ENCODE results near the gene XRCC1.
"Not testable (repeated sequence)": the region's sequence is repeated elsewhere in the genome, so short reads cannot be mapped to it uniquely, and the experiment has no call there.

Gene XRCC1

GRCh38 chr19:43599635-43600295 is 24.4 kb upstream of the XRCC1 start:
- DNase-seq (ENCODE audit: low spot score) = no peak

GRCh38 chr19:43598445-43599240 is 23.3 kb upstream of the XRCC1 start:
- no peak for DNase-seq (ENCODE audit: low spot score)

GRCh38 chr19:43597876-43598275 is 22.5 kb upstream of the XRCC1 start:
- no peak for DNase-seq (ENCODE audit: low spot score)

GRCh38 chr19:43596842-43597461 is 21.6 kb upstream of the XRCC1 start:
- no peak for DNase-seq (ENCODE audit: low spot score)

- DNase-seq (ENCODE audit: low spot score) = peak; percentile 100
These were observed 20.9 kb upstream of the XRCC1 start, which contains the start of the genes IRGQ and ZNF576 for GRCh38 chr19:43595999-43596841. Gene IRGQ, minus strand, starts transcription at chr19:43596134. Its CDS starts 796 bp downstream, at chr19:43595338. Gene ZNF576, plus strand, starts transcription at chr19:43596595. Its CDS starts 514 bp downstream, at chr19:43597109.

GRCh38 chr19:43595605-43595998 is 20.3 kb upstream of the XRCC1 start:
- DNase-seq (ENCODE audit: low spot score) = no peak

- DNase-seq (ENCODE audit: low spot score) = peak; percentile 36
These were observed 19.6 kb upstream of the XRCC1 start for GRCh38 chr19:43594710-43595604.

- no peak for DNase-seq (ENCODE audit: low spot score)
These were observed 18.9 kb upstream of the XRCC1 start for GRCh38 chr19:43594081-43594697.

- DNase-seq (ENCODE audit: low spot score) = no peak
These were observed 17.5 kb upstream of the XRCC1 start for GRCh38 chr19:43592800-43593350.

- DNase-seq (ENCODE audit: low spot score) = no peak
These were observed 16.8 kb upstream of the XRCC1 start for GRCh38 chr19:43591904-43592772.

- no peak for DNase-seq (ENCODE audit: low spot score)
These were observed 14.4 kb upstream of the XRCC1 start for GRCh38 chr19:43589678-43590077.

GRCh38 chr19:43589277-43589676 is 13.9 kb upstream of the XRCC1 start:
- no peak for DNase-seq (ENCODE audit: low spot score)

- not testable (repeated sequence) for DNase-seq (ENCODE audit: low spot score)
These were observed 11.7 kb upstream of the XRCC1 start for GRCh38 chr19:43587029-43587428.

- no peak for DNase-seq (ENCODE audit: low spot score)
These were observed 11.0 kb upstream of the XRCC1 start for GRCh38 chr19:43586346-43586745.

- no peak for DNase-seq (ENCODE audit: low spot score)
These were observed 9.2 kb upstream of the XRCC1 start for GRCh38 chr19:43584484-43584883.

GRCh38 chr19:43582495-43582894 is 7.2 kb upstream of the XRCC1 start:
- no peak for DNase-seq (ENCODE audit: low spot score)

- no peak for DNase-seq (ENCODE audit: low spot score)
These were observed 6.1 kb upstream of the XRCC1 start for GRCh38 chr19:43581467-43581866.

- DNase-seq (ENCODE audit: low spot score) = no peak
These were observed 3.5 kb upstream of the XRCC1 start for GRCh38 chr19:43578787-43579186.
